Stimulated activated CD4-positive, alpha-beta T cell treated with anti-CD3 and anti-CD28 coated beads, Interleukin-4, amount 100 ng/mL, for 48 hours (primary cell): ENCODE measurements around the gene PRRC2B.
"Not testable (repeated sequence)": the region's sequence is repeated elsewhere in the genome, so short reads cannot be mapped to it uniquely, and the experiment has no call there.

ENCODE experiments used
- DNase-seq, 2 donors: peaks; one replicate each; pipeline ENCODE4 v3.0.0-alpha.2; 2020; ENCODE audit warnings: low read depth in 2 of 2

The PRRC2B gene

DNA sequence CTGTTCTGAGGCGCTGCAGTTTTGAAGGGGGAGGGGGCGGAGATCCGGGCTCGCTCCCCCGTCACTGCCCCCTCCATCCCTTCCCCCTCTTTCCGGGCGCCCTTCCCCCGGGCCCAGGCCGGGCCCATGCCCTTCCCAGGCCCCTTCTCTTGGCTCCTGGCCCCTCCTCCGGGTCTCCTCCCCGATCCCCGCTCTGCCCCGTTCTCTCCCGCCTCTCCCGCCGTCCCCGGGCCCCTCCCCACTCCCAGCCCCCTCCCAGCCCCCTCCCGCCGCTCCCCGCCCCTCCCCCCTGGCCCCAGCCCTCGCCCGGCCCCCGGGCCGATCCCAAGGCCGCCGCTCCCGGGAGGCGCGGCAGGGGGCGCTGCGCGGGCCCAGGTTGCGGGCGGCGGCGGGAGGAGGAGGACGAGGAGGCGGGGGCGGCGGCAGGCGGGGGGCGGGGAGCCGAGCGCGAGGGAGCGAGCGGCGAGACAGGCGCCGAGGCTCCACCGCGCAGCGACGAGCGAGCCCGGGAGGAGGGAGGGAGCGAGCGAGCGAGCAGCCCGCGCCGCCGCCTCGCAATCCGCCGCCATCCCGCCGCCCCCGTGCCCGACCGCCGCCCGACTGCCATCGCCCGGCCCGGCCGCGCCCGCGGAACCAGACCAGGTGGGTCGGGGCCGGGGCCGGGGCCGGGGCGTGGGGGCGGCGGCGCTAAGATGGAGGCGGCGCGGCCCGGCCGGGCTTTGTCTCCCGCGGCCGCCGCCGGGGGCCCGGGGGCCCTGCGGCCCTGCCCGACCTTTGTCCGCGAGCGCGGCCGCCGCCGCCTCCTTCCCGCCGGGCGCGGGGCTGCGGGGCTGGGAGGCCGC is at the start of gene PRRC2B:
Gene PRRC2B (plus strand): TSS at position 465 of the 842 bp plus-strand sequence. CDS start 36,059 bp downstream, outside the sequence.
- DNase-seq, result peak; percentile 82 to 86

DNA sequence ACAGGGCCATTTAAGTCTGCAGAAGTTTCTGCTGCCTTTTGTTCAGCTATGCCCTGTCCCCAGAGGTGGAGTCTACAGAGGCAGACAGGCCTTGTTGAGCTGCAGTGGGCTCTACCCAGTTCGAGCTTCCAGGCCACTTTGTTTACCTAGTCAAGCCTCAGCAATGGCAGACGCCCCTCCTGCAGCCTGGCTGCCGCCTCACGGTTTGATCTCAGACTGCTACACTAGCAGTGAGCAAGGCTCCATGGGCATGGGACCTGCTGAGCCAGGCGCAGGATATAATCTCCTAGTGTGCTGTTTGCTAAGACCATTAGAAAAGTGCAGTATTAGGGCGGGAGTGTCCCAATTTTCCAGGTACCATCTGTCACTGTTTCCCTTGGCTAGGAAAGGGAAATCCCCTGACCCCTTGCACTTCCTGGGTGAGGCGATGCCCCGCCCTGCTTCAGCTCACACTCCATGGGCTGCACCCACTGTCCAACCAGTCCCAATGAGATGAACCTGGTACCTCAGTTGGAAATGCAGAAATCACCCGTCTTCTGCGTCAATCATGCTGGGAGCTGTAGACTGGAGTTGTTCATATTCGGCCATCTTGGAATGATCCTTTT is 48.9 kb upstream of the PRRC2B start:
- DNase-seq, result not testable (repeated sequence)

DNA sequence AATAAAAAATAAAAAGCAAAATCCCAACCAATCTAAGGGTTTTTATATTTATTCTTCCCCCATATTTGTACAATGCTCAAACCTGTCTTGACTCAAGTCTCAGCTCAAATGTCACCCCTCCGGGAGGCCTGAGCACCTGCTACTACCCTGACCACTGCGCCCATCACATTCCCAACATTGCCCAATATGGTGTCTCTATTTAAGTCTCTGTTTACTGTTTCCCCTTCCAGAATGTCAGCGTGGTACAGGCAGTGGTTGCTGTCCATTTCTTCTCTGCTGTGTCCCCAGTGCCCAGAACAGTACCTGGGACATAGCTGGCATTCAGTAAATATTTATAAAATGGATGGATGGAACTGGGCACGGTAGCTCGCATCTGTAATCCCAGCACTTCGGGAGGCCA is 47.3 kb upstream of the PRRC2B start:
- no peak for DNase-seq

DNA sequence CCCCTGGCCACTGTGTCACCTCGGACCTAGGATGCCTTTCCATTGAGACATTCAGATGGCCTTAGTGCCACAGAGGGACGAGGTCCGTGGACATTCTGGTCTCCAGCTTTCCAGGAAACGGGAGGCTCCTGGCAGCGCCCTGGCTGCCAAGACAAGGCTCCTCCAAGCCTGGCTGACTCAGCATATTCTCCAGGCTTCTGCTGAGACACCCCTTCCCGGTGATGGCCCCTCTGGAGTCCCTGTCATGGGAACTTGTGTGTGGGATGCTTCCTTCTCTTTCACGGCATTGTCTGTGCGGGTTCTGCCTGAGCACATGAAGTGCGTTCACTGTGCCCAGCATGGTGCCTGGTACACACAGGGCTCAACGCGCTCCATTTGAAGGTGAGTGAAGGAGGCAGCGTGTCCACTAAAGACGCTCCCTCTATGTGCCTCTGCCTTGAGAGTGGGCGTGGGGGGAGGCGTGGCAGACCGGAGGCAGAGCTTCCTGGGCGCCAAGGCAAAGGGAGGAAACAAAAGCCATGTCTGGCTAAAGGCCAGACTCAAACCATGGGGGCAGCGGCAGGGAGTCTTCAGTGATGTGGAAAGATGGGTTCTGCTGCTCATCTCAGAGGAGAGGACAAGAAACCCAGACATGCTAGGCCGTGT is 46.4 kb upstream of the PRRC2B start:
- DNase-seq, result no peak

DNA sequence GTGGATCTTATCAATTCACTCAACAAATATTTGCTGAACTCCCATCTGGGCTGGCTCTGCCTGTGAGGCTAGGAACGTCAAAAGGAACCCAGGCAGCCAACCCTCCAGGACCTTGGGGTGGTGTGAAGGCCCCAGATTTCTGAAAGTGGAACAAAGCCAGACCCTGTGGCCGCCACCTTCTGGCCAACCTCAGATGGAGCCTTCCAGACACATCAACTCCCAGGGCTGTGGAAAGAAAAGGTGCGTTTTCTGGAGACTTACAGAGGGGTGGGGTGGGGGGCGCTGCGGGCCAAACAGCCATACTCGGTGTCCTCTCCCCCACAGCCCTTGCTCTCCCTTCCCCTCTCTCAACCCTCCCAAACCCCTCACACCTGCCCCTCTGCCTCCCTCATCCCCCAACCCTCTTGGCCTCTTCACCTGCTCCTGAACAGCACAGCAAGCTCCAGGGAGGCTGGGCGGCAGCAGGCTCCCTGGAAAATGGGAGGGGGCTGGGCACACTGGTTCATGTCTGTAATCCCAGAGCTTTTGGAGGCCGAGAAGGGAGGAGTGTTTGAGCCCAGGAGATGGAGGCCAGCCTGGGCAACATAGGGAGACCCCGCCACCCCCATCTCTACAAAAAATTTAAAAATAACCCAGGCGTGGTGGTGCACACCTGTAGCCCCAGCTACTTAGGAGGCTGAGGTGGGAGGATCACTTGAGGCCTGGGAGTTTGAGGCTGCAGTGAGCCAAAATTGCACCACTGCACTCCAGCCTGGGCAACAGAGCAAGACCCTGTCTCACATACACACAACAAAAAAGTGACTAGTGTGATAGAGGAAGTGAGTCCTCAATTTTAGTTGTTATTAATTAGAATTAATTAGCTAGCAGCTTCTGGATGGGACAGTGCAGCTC is 45.0 kb upstream of the PRRC2B start:
- DNase-seq, result no peak

DNA sequence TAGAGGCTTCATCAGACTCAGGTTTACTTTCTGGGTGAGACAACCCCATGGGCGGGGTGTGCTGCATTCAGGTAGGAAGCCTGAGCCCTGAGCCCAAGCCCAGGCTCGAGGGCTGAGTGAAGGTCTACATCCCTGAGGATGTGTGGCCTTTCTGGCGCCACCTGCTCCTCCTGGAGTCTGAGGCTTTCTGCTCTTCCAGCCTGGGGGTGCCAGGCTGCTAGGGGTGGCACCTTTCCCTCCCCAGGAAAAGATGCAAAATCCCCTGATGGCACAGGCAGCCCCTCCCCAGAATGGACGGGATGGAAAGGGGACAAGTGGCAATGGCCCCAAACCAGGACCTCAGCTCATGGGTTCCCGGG is 44.4 kb upstream of the PRRC2B start:
- DNase-seq, result no peak

DNA sequence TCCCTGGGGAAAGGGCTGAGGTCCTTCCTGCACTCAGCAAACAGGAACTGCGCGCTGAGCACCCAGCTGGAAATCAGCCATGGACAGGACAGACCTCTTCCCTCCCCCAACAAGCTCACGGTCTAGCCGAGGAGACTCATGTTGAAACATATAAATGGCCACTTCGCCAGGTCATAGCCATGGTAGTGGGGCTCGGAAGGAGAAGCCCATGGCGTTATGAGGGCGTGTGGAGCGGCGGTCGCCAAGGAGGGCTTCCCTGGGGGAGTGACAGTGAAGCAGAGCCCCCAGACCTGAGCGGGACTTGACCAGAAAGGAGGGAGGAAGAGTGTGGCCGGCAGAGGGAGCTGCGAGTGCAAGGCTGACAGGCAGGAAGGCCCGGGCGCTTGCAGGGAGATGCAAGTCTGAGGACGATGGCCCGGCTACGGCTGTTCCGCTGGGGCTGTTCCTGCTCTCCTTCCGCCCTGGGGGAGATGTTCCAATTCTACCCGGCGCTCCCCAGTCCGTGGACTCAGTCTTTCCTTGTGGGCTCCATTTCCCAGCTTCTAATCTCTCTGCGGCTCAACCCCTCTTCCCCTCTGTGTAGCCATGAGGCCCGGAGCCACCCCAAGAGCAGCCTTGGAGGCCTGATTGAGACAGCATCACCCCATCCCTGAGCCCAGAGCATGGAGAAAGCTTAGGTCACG is 43.9 kb upstream of the PRRC2B start:
- DNase-seq, result peak; percentile 86 to 87

DNA sequence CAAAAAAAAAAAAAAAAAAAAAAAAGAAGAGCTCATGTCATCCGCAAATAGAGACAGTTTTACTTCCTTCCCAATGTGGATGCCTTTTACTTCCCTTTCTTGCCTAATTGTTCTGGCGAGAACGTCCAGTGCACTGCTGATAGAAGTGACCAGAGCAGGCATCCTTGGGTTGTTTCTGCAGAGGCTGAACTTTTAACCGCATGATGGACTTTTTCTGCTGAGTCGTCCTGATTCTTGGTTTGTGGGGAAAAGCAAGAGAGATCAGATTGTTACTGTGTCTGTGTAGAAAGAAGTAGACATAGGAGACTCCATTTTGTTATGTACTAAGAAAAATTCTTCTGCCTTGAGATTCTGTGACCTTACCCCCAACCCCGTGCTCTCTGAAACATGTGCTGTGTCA is 37.4 kb upstream of the PRRC2B start:
- not testable (repeated sequence) for DNase-seq

DNA sequence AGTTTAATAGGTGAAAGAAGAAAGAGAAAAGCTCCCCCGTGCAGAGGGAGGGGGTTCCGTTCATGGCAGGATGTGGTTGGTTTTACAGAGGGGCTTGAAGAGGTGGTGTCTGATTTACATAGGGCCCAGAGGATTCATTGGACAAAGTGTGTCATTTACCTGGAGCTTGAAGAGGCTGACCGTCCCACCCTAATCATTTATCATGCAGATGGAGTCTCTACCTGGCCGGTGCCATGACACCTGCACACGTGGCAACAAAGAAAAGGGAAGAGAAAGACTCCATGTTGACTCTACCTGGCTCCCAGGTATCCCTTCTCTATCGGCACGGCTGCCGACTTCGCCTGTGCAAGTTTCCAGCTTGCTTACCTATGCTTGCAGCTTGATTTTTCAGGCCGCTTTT is 35.3 kb upstream of the PRRC2B start:
- no peak for DNase-seq

DNA sequence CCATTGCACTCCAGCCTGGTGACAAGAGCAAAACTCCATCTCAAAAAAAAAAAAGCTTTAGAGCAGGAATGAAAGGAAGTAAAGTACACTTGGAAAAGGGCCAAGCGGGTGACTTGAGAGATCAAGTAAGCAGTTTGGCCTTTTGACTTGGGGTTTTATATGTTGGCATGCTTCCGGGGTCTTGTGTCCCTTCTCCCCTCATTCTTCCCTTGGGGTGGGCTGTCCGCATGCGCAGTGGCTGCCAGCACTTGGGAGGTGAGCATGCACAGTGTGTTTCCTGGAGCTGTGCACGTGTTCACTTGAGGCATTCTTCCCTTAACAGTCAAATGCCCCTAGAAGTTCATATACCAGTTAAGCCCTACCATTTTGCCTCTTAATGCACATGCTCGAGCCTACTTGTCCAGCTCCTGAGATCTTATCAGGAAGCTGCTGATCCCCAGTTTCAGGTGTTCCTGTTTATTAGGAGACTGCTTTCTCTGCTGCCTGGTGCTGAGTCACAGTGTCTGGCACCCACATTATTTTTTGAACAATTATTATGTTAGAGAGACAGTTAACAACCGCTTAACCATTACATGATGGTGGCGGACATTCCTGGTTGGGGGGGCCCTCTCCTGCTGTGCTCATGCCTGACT is 32.6 kb upstream of the PRRC2B start:
- DNase-seq, result peak in 1 of 2 donors; percentile 18

DNA sequence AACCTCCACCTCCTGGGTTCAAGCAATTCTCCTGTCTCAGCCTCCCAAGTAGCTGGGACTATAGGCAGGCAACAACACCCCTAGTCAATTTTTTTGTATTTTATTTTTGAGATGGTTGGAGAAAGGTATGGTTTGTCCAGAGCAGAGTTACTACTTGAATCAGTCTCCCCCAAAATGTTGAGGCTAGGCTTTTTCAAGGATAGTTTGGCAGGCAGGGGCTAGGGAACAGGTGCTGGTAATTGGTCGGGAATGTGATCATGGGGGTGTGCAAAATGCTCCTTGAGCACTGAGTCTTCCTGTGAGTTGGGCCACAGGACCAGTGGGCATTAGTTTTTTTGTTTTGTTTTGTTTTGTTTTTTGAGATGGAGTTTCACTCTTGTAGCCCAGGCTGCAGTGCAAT is 28.3 kb upstream of the PRRC2B start:
- DNase-seq, result no peak

DNA sequence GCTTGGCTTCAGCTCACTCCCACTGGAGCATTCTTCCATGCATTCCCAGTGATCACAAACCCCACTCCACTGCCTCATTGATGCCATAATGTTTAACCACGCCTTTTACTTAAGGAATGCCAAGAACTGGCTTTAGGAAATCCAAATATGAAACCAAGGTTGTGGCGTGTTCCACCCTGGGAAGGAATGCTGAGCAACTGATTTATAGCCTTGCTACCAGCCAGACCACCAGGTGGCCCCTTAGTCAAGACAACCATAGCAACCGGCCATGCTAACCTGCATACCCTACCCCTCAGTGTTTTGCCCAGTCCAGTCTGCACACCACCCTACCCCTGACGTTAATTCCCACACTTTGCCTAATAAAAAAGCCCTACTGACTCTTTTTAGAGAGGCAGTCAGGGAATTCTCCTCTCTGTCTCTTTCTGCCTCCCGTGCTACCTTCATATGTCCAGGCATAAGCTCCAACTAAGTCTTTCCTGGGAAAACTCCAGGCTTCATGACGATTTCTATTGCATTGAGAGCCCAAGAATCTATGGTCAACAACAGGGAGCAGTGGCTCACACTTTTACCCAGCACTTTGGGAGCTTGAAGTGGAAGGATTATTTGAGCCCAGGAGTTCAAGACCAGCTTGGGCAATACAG is 27.0 kb upstream of the PRRC2B start:
- no peak for DNase-seq

DNA sequence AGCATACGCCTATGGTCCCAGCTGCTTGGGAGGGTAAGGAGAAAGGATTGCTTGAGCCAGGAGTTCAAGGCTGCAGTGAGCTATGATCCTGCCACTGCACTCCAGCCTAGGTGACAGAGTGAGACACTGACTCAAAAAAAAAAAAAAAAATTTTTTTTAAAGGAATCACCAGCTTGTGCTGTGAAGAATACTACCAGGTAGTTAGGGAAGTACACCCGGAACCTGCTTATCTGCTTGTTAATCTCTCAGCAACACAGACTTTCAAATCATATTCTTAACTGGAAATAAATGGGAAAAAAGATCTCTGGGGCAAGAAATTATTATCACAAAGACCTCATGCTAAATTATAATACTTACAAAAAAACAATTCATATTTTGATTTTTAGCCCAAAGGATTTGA is 26.4 kb upstream of the PRRC2B start:
- DNase-seq, result no peak

DNA sequence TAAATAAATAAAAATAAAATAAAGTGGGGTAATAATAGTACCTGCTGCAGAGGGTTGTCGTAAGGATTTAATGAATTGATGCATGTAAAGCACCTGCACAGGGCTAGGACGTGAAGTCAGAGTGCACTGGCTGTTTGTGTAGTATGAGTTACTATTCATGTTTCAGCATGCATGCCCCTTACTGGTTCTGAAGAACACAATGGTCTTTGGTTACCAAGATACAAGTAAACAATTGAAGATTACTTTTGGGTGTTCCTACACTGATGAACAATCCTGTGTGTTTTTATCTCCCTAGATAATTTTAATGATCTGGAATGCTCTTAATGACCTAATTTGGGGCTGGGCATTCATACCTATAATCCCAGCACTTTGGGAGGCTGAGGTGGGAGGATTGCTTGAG is 23.2 kb upstream of the PRRC2B start:
- DNase-seq, result no peak

DNA sequence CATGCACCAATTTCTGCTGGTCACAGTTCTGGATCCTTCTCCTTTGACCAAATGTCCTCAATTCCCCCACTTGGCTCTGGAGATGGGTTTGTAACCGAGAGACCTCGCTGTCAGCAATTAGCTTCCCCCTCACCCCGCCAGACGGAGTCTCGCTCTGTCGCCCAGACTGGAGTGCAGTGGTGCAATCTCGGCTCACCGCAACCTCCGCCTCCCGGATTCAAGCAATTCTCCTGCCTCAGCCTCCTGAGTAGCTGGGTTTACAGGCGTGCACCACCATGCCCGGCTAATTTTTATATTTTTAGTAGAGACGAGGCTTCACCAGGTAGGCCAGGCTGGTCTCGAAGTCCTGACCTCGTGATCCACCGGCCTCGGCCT is 21.3 kb upstream of the PRRC2B start:
- DNase-seq, result not testable (repeated sequence)

DNA sequence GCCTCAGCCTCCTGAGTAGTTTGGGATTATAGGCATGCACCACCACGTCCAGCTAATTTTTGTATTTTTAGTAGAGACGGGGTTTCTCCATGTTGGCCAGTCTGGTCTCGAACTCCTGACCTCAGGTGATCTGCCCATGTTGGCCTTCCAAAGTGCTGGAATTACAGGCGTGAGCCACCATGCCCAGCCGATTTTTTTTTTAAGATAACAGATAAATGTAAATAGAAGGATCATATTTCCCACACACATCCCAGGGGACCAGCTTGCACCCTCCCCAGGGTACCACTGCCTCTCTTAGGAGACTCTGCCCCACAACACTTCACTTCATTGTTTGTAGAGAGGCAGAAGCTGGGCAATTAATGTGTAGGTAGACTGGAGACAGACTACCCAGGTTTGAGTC is 19.2 kb upstream of the PRRC2B start:
- DNase-seq, result not testable (repeated sequence)

DNA sequence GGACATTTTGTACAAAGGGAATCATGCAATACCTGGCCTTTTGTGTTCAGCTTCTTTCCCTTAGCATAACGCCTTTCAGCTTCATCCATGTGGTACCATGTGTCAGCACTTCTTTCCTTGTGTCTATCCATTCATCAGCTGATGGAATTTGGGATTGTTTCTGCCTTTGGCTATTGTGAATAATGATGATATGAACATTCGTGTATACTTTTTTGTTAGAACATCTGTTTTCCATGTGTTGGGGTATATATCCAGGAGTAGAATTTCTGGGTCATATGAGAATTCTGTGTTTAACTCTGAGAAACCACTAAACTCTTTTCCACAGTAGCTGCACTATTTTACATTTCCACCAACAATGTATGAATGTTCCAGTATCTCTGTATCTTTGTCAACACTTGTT is 14.8 kb upstream of the PRRC2B start:
- DNase-seq, result no peak

DNA sequence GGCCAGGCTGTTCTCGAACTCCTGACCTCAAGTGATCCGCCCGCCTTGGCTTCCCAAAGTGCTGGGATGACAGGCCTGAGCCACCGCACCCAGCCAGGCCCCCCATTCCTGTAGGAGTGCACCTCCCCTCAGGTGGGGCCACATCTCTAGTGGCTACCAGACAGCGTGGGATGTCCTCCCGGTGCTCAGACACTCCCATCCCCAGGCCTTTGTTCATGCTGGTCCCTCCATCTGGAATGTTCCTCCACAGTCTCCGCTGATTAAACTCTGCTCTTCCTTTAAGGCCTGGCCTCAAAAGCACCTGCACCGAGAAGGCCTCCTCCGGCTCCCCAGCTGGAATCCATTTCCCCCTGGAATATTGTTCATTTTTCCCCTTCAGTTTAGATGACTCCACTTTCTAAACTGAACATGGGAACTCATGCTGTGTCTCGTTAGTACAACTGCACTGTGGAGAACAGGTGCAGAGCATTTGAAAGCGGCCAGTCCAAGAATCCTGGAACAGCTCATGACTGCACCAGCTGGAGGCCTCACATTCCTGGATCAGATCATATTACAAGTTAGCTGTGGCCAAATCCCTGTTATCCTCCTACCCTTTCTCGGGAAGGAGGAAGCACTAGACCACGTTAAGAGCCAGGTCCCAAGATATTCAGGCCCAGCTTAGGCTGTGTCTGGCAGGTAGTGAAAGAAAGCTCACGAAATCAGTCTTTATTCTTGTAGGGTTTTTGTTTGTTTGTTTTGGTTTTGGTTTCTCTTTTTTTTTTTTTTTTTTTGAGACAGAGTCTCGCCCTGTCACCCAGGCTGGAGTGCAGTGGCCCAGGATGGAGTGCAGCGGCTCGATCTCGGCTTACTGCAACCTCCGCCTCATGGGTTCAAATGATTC is 10.8 kb upstream of the PRRC2B start:
- no peak for DNase-seq

DNA sequence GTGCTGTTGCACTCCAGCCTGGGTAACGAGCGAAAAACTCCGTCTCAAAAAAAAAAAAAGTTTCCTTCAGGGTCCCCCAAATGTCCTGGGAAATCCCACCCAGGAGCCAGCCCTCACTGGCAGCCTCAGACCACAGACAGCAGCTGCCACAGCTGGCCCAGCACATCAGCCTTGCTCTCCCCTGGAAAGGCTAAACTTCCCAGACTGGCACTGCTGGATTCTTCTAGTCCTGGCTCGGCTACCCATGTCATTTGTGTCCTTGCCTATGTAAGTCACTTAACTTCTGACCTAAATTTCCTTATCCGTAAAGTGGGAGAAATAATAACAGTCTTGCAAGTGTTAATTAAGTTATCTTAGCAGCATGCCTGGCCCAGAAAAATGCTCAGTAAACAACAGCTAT is 8.6 kb upstream of the PRRC2B start:
- DNase-seq, result no peak
